ENCODE results near the gene TAS2R30. TPM values are rescaled to one million over a fixed set of nuclear protein-coding genes. Genes with fewer than 3 reads are reported as not detected.

Gene TAS2R30
- not detected for polyA plus RNA-seq (2013, experiment 1 of 2)
- not detected for polyA plus RNA-seq (2013, experiment 2 of 2)

- H4K91ac ChIP-seq (ENCODE audit: low read length) = no peak within 1 kb of the TSS
- H3K27me3 ChIP-seq (ENCODE audit: control insufficient read depth in 1 of 2, insufficient read depth in 1 of 2, low read length in 2 of 2) = no peaks in the 10 kb centered on the region
- H3K4me1 ChIP-seq (ENCODE audit: control insufficient read depth, insufficient read depth, low read depth, low read length) = peaks cover 2% of the 10 kb centered on the region
- no peak within 1 kb of the TSS for H4K8ac ChIP-seq (ENCODE audit: low read length)
- H3K4me3 ChIP-seq (ENCODE audit: insufficient read depth in 1 of 2, low read depth in 1 of 2, low read length in 2 of 2) = no peak within 1 kb of the TSS
- H3K27ac ChIP-seq (ENCODE audit: low read length, poor library complexity, severe bottlenecking) = no peak within 1 kb of the TSS
- no peak within 1 kb of the TSS for H3K4ac ChIP-seq (ENCODE audit: low read depth in 1 of 2, low read length in 2 of 2)
- H2AFZ ChIP-seq (ENCODE audit: low read depth, low read length) = no peak within 1 kb of the TSS
- H2BK5ac ChIP-seq (ENCODE audit: low read depth, low read length, poor library complexity, severe bottlenecking) = no peak within 1 kb of the TSS
- H3K14ac ChIP-seq (ENCODE audit: low read length in 2 of 2) = no peak within 1 kb of the TSS
- no peak within 1 kb of the TSS for H3K4me2 ChIP-seq (ENCODE audit: low read length, poor library complexity, severe bottlenecking)
- no peak within 1 kb of the TSS for H3K23ac ChIP-seq (ENCODE audit: low read length in 2 of 2)
- peaks cover 0 to 3% of the 10 kb centered on the region in 2 experiments for H3K36me3 ChIP-seq (ENCODE audit: control insufficient read depth in 1 of 2, insufficient read depth in 2 of 2, low read depth in 1 of 2, low read length in 2 of 2)
- H2BK120ac ChIP-seq (ENCODE audit: low read depth, low read length) = no peak within 1 kb of the TSS
- H3K79me1 ChIP-seq (replicated peaks; ENCODE audit: low read length, poor library complexity, severe bottlenecking) = peaks cover 24% of the 10 kb centered on the region
- DNase-seq = no peak
- H3K18ac ChIP-seq (ENCODE audit: low read depth in 1 of 2, low read length in 2 of 2) = no peak within 1 kb of the TSS
- no peak within 1 kb of the TSS for H3K9ac ChIP-seq (ENCODE audit: low read length)
- no peaks in the 10 kb centered on the region for H3K9me3 ChIP-seq (ENCODE audit: control insufficient read depth, low read length)
- no peak within 1 kb of the TSS for H2AK5ac ChIP-seq (ENCODE audit: low read length, severe bottlenecking)
- no peak within 1 kb of the TSS for H2BK15ac ChIP-seq (ENCODE audit: low read depth, poor library complexity, severe bottlenecking)
- 100% methylated on average over 2 of the region's 3 CpGs for WGBS
- H2BK12ac ChIP-seq (ENCODE audit: low read length in 2 of 2) = no peak within 1 kb of the TSS
Measured at GRCh38 chr12:11134305-11134704, at the start of gene TAS2R30. TAS2R30 (minus strand) TSS chr12:11134644; CDS start chr12:11134244, 400 bp downstream.

GRCh38 chr12:11183011-11183410 lies 48.6 kb upstream of the TAS2R30 start:
- Histone ChIP-seq H2BK5ac (ENCODE audit: low read depth, low read length, poor library complexity, severe bottlenecking) (no peak overlapping the region), H2BK12ac (ENCODE audit: low read length in 2 of 2) (no peak overlapping the region), H3K27ac (ENCODE audit: low read length, poor library complexity, severe bottlenecking) (no peak overlapping the region), H3K4me3 (ENCODE audit: insufficient read depth in 1 of 2, low read depth in 1 of 2, low read length in 2 of 2) (no peak overlapping the region), H2AFZ (ENCODE audit: low read depth, low read length) (no peak overlapping the region), H2AK5ac (ENCODE audit: low read length, severe bottlenecking) (no peak overlapping the region), H3K9me3 (ENCODE audit: control insufficient read depth, low read length) (no peaks in the 10 kb centered on the region), H3K36me3 (ENCODE audit: control insufficient read depth in 1 of 2, insufficient read depth in 2 of 2, low read depth in 1 of 2, low read length in 2 of 2) (no peaks in the 10 kb centered on the region), H4K91ac (ENCODE audit: low read length) (no peak overlapping the region), H3K4me2 (ENCODE audit: low read length, poor library complexity, severe bottlenecking) (no peak overlapping the region), H3K4me1 (ENCODE audit: control insufficient read depth, insufficient read depth, low read depth, low read length) (no peaks in the 10 kb centered on the region), H3K79me1 (replicated peaks; ENCODE audit: low read length, poor library complexity, severe bottlenecking) (no peaks in the 10 kb centered on the region), H3K9ac (ENCODE audit: low read length) (no peak overlapping the region), H3K14ac (ENCODE audit: low read length in 2 of 2) (no peak overlapping the region), H2BK15ac (ENCODE audit: low read depth, poor library complexity, severe bottlenecking) (no peak overlapping the region), H3K23ac (ENCODE audit: low read length in 2 of 2) (no peak overlapping the region), H4K8ac (ENCODE audit: low read length) (no peak overlapping the region), H3K4ac (ENCODE audit: low read depth in 1 of 2, low read length in 2 of 2) (no peak overlapping the region), H2BK120ac (ENCODE audit: low read depth, low read length) (no peak overlapping the region), H3K27me3 (ENCODE audit: control insufficient read depth in 1 of 2, insufficient read depth in 1 of 2, low read length in 2 of 2) (no peaks in the 10 kb centered on the region), H3K18ac (ENCODE audit: low read depth in 1 of 2, low read length in 2 of 2) (no peak overlapping the region)
- DNase-seq = no peak

GRCh38 chr12:11182529-11182928 lies 48.1 kb upstream of the TAS2R30 start:
- no peak for DNase-seq

GRCh38 chr12:11178250-11178649 lies 43.8 kb upstream of the TAS2R30 start:
- Histone ChIP-seq H2BK12ac (ENCODE audit: low read length in 2 of 2) (no peak overlapping the region), H3K9ac (ENCODE audit: low read length) (no peak overlapping the region), H2BK15ac (ENCODE audit: low read depth, poor library complexity, severe bottlenecking) (no peak overlapping the region), H2BK120ac (ENCODE audit: low read depth, low read length) (no peak overlapping the region), H3K27me3 (ENCODE audit: control insufficient read depth in 1 of 2, insufficient read depth in 1 of 2, low read length in 2 of 2) (no peaks in the 10 kb centered on the region), H2AFZ (ENCODE audit: low read depth, low read length) (no peak overlapping the region), H4K91ac (ENCODE audit: low read length) (no peak overlapping the region), H3K23ac (ENCODE audit: low read length in 2 of 2) (no peak overlapping the region), H3K9me3 (ENCODE audit: control insufficient read depth, low read length) (no peaks in the 10 kb centered on the region), H2BK5ac (ENCODE audit: low read depth, low read length, poor library complexity, severe bottlenecking) (no peak overlapping the region), H3K4ac (ENCODE audit: low read depth in 1 of 2, low read length in 2 of 2) (no peak overlapping the region), H4K8ac (ENCODE audit: low read length) (no peak overlapping the region), H3K4me3 (ENCODE audit: insufficient read depth in 1 of 2, low read depth in 1 of 2, low read length in 2 of 2) (no peak overlapping the region), H3K14ac (ENCODE audit: low read length in 2 of 2) (no peak overlapping the region), H3K18ac (ENCODE audit: low read depth in 1 of 2, low read length in 2 of 2) (no peak overlapping the region), H3K79me1 (replicated peaks; ENCODE audit: low read length, poor library complexity, severe bottlenecking) (peaks cover 9% of the 10 kb centered on the region), H2AK5ac (ENCODE audit: low read length, severe bottlenecking) (no peak overlapping the region), H3K27ac (ENCODE audit: low read length, poor library complexity, severe bottlenecking) (no peak overlapping the region), H3K4me2 (ENCODE audit: low read length, poor library complexity, severe bottlenecking) (no peak overlapping the region), H3K4me1 (ENCODE audit: control insufficient read depth, insufficient read depth, low read depth, low read length) (no peaks in the 10 kb centered on the region), H3K36me3 (ENCODE audit: control insufficient read depth in 1 of 2, insufficient read depth in 2 of 2, low read depth in 1 of 2, low read length in 2 of 2) (peaks cover 0 to 6% of the 10 kb centered on the region in 2 experiments)
- no peak for DNase-seq
- 100% methylated on average over 1 of the region's 1 CpG for WGBS

More at GRCh38 chr12:11182529-11182928, 48.1 kb upstream of the TAS2R30 start:
- Histone ChIP-seq H2BK12ac (ENCODE audit: low read length in 2 of 2) (no peak overlapping the region), H3K18ac (ENCODE audit: low read depth in 1 of 2, low read length in 2 of 2) (no peak overlapping the region), H2BK5ac (ENCODE audit: low read depth, low read length, poor library complexity, severe bottlenecking) (no peak overlapping the region), H2BK15ac (ENCODE audit: low read depth, poor library complexity, severe bottlenecking) (no peak overlapping the region), H2BK120ac (ENCODE audit: low read depth, low read length) (no peak overlapping the region), H3K9ac (ENCODE audit: low read length) (no peak overlapping the region), H4K8ac (ENCODE audit: low read length) (no peak overlapping the region), H3K9me3 (ENCODE audit: control insufficient read depth, low read length) (no peaks in the 10 kb centered on the region), H3K14ac (ENCODE audit: low read length in 2 of 2) (no peak overlapping the region), H3K27ac (ENCODE audit: low read length, poor library complexity, severe bottlenecking) (no peak overlapping the region), H3K79me1 (replicated peaks; ENCODE audit: low read length, poor library complexity, severe bottlenecking) (peaks cover under 1% of the 10 kb centered on the region), H3K4me3 (ENCODE audit: insufficient read depth in 1 of 2, low read depth in 1 of 2, low read length in 2 of 2) (no peak overlapping the region), H3K4ac (ENCODE audit: low read depth in 1 of 2, low read length in 2 of 2) (no peak overlapping the region), H4K91ac (ENCODE audit: low read length) (no peak overlapping the region), H3K4me1 (ENCODE audit: control insufficient read depth, insufficient read depth, low read depth, low read length) (no peaks in the 10 kb centered on the region), H3K4me2 (ENCODE audit: low read length, poor library complexity, severe bottlenecking) (no peak overlapping the region), H3K36me3 (ENCODE audit: control insufficient read depth in 1 of 2, insufficient read depth in 2 of 2, low read depth in 1 of 2, low read length in 2 of 2) (no peaks in the 10 kb centered on the region), H3K23ac (ENCODE audit: low read length in 2 of 2) (no peak overlapping the region), H2AFZ (ENCODE audit: low read depth, low read length) (no peak overlapping the region), H2AK5ac (ENCODE audit: low read length, severe bottlenecking) (no peak overlapping the region), H3K27me3 (ENCODE audit: control insufficient read depth in 1 of 2, insufficient read depth in 1 of 2, low read length in 2 of 2) (no peaks in the 10 kb centered on the region)
